ENCODE data around the gene SUDS3.

SUDS3 gene, protein sequence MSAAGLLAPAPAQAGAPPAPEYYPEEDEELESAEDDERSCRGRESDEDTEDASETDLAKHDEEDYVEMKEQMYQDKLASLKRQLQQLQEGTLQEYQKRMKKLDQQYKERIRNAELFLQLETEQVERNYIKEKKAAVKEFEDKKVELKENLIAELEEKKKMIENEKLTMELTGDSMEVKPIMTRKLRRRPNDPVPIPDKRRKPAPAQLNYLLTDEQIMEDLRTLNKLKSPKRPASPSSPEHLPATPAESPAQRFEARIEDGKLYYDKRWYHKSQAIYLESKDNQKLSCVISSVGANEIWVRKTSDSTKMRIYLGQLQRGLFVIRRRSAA

GRCh38 chr12:118376089-118377020 is at the start of gene SUDS3:
Gene SUDS3 (plus strand): TSS chr12:118376555. CDS start chr12:118376692, 137 bp downstream.
- in situ Hi-C loops (cut with HindIII; ENCODE audit: low sequenced_read_pairs): loop anchor here (5.0 kb wide), 1 partner anchor 194 kb away; no protein-coding TSS in a partner anchor

DNA sequence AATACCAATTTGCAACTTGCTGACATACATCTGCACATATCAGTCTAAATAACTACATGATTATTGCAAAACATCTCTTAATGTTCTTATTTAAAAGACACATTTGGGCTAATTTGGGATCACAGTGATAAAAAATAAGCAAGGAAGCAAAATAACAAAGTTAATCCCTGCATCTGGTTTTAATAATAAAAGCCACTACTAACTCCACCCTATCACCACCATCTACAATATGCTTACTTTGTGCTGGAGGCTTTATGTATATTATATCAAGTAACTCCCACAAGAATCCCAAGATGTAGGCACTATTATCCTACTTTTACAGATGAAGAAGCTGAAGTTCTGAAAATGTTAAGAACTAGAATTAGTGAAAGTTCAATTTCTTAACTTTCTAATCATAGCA is 49.4 kb upstream of the SUDS3 start:
- in situ Hi-C loops (cut with HindIII; ENCODE audit: low sequenced_read_pairs): no loop called here

DNA sequence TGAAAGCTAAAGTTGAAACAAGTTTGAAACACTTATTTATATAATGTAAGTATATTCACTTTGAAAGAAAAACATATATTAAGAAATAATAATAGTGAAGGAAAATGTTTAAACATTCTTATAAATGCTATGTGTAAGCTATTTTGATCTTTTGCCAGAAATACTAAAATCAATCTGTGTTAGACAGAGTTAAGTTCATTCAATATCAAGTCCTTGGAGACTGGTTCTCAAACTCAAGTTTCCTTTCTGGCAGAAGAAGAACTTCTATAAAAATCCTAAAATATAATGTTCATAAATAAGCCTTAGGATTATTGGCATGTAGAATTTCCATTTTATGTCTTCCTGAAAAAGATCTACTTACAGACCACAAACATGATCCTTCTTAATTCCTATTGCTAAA is 49.0 kb upstream of the SUDS3 start:
- in situ Hi-C loops (cut with HindIII; ENCODE audit: low sequenced_read_pairs): no loop called here

DNA sequence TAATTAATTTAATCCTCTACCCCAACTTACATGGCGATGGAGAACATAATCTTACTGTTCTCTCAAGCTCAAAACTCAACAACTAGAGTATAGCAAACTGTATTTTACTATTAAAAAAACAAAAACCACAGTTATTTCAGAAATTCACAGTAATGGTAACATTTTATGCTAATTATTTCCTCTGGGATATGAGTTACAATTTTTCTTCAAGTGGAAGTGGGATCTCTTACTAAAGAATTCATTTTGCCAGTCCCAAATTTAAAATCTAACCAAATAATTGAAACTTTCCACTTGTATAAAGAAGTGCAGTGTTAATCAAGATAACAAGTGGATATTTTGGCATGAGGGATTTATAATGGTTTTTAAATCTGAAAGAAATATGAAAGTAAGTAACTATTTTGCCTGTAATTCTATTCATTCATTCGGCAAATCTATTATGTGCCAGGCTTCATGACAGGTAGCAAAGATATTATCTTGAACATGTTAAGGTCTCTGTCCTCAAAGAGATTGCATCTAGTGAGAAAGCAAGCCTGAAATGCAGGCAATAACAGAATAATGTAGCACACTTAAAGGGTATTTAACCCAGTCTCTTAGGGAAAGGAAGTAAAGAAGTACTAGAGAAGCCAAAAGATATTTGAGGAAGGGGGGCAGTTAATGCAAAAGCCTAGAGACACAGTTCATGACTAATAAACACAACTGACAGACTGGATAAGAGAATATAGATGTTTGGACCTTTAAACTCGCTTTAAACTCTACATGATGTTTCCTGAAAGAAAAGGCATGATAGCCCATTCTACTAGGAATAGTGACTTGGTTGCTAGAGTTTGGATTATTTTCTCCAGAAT is 47.6 kb upstream of the SUDS3 start:
- in situ Hi-C loops (cut with HindIII; ENCODE audit: low sequenced_read_pairs): no loop called here

GRCh38 chr12:118330421-118331018 is 45.8 kb upstream of the SUDS3 start:
- in situ Hi-C loops (cut with HindIII; ENCODE audit: low sequenced_read_pairs): no loop called here

DNA sequence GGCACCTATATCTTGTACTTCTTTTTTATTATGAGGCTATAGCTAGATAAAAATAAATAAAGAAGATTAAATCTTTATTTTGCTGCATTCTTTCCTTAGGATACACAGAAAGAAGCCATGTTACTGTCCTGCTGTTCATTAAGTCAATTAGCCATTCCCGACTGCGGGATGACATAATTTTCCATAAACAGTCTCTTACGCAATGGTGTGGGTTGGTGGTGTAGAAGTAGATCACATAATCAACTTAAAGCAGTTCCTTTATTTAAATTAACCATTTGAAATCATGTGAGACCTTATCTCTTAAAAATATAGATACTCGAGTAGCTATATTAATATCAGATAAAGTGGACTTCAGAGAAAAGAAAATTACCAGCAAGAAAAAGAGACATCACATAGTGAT is 43.8 kb upstream of the SUDS3 start:
- in situ Hi-C loops (cut with HindIII; ENCODE audit: low sequenced_read_pairs): no loop called here

GRCh38 chr12:118334241-118334640 is 42.1 kb upstream of the SUDS3 start:
- in situ Hi-C loops (cut with HindIII; ENCODE audit: low sequenced_read_pairs): no loop called here

DNA sequence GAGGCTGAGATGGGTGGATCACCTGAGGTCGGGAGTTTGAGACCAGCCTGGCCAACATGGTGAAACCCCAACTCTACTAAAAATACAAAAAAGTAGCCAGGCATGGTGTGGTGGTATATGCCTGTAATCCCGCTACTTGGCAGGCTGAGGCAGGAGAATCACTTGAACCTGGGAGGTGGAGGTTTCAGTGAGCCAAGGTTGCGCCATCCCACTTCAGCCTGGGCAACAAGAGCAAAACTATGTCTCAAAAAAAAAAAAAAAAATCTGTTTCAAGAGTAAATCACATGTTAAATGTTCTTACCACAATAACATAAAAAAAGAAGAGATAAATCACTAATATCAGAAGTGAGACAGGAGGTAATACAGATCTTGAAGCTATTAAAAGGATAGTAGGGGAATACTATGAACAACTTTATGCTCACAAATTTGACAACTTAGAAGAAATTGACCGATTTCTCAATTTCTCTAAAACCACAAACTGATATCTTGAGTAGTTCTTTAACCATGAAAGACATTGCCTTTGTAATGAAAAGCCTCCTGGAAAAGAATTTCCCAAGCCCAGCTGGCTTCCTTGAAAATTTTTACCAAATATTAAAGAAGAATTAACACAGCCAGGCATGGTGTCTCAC is 41.3 kb upstream of the SUDS3 start:
- in situ Hi-C loops (cut with HindIII; ENCODE audit: low sequenced_read_pairs): no loop called here

GRCh38 chr12:118336123-118336522 is 40.2 kb upstream of the SUDS3 start:
- in situ Hi-C loops (cut with HindIII; ENCODE audit: low sequenced_read_pairs): no loop called here

- in situ Hi-C loops (cut with HindIII; ENCODE audit: low sequenced_read_pairs): no loop called here
These were observed 39.0 kb upstream of the SUDS3 start for GRCh38 chr12:118337194-118337838.

DNA sequence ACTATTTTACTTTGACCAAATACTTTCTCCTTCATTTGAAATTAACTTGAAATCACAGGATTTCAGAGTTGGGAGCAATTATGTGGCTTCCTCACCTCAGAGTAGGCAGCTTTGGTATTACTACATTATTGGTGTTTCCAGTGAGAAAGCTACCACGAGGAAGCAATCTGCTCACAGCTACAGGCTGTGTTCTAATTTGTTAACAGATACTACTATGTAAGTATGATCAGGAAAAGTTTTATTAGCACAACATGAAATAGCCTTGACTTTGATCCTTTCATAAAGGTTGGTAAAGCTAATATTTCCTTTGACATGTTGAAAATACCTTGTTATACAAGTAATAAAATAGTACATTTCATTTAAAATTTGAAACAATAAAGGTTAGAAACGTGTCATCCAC is 34.3 kb upstream of the SUDS3 start:
- in situ Hi-C loops (cut with HindIII; ENCODE audit: low sequenced_read_pairs): no loop called here

GRCh38 chr12:118344829-118345228 is 31.5 kb upstream of the SUDS3 start:
- in situ Hi-C loops (cut with HindIII; ENCODE audit: low sequenced_read_pairs): no loop called here

GRCh38 chr12:118345355-118345754 is 31.0 kb upstream of the SUDS3 start:
- in situ Hi-C loops (cut with HindIII; ENCODE audit: low sequenced_read_pairs): no loop called here

- in situ Hi-C loops (cut with HindIII; ENCODE audit: low sequenced_read_pairs): no loop called here
These were observed 29.5 kb upstream of the SUDS3 start for GRCh38 chr12:118346895-118347294.

DNA sequence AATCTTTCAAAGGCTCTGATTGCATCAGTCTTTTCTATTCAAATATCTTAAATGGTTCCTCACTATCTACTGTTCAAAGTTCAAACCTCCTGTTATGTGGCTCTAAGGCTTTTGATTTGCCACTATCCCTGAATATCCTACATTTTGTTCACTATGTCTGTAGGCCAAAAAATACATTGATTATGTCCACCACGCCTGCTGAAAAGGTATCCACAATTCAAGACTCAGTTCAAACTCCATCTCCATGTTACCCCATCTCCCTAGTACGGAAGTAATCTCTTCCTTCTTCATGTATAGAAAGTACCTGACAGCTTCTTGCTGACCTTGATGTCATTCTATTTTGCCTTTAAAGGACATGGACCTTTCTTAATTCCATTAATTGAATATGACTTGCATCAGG is 28.4 kb upstream of the SUDS3 start:
- in situ Hi-C loops (cut with HindIII; ENCODE audit: low sequenced_read_pairs): no loop called here

GRCh38 chr12:118350908-118351559 is 25.3 kb upstream of the SUDS3 start:
- in situ Hi-C loops (cut with HindIII; ENCODE audit: low sequenced_read_pairs): loop anchor here (5.0 kb wide), 1 partner anchor 39 kb away; no protein-coding TSS in a partner anchor

DNA sequence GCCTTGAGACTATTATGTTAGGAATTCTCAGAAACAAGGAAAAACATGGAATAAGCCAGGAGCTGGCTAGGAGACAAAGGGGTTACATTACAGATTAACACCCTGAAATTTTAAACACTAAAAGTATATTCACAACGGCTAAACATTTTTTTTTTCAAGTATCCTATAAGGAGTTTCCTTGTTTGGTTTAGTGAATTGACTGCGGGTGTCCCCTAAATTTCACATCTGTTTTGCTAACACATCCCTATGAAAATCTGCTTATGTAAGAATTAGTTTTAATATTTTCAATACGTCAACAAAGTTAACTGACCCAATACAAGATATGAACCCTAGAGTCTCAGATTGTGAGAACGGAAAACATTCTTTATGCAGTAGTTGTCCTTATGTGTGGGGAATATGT is 22.6 kb upstream of the SUDS3 start:
- in situ Hi-C loops (cut with HindIII; ENCODE audit: low sequenced_read_pairs): loop anchor here (5.0 kb wide), 1 partner anchor 41 kb away; no protein-coding TSS in a partner anchor

GRCh38 chr12:118354503-118354902 is 21.9 kb upstream of the SUDS3 start:
- in situ Hi-C loops (cut with HindIII; ENCODE audit: low sequenced_read_pairs): loop anchor here (5.0 kb wide), 1 partner anchor 42 kb away; no protein-coding TSS in a partner anchor

DNA sequence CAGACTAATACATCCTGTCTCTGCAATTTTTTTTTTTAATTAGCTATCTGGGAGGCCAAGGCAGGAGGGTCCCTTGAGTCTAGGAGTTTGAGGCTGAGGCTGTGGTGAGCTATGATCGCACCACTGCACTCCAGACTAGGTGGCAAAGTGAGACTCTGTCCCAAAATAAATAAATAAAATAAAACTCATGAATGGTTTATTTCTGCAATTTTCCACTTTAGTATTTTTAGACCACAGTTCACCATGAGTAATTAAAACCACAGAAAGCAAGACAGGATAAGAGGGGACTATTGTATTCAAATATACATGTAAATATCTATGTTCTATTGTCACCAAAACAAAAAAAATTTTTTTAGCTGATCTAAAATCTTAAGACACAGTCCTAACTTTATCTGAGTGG is 21.5 kb upstream of the SUDS3 start:
- in situ Hi-C loops (cut with HindIII; ENCODE audit: low sequenced_read_pairs): loop anchor here (5.0 kb wide), 1 partner anchor 43 kb away; no protein-coding TSS in a partner anchor
